ENCODE data around the gene KRT16.
"Not testable (repeated sequence)": the region's sequence is repeated elsewhere in the genome, so short reads cannot be mapped to it uniquely, and the experiment has no call there.

Gene KRT16

DNA sequence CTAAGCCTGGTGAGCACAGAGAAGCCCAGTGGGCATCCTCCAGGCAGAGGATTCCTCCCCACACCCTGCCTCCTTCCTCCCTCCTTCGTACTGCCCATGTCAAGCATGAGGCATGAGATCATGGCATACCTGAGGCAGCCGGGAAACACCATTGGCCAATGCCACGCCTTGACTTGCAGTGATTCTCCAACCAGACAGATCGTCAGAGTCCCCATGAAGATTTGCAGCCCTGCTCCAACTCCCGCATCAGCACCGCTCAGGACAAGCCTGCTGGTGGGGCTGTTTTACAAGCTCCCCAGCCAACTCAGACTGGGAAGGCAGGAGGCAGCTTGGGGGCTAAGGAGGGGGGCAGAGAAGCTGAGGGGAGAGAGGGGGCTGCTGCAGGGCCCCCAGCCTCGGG lies 2.9 kb upstream of the KRT16 start:
- no peak for DNase-seq (ENCODE audit: low read depth in 2 of 2)

DNA sequence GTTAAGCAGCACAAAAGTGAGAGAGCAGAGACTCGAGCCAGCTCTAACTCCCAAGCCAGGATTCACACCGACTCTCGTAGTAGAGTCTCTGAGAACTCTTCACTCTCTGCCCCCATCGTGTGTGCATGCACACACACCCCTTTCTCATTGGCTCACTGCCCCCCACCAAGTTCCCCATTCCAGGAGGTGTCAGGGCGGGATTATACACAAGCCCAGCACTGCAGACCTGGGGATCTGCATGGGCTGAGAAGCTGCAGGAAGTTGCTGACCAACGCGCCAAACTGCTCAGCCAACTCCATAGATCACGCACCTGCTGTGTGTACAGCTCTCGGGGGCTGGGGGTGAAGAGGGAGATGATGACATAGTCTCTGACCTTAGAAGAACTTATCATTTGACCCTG lies 2.2 kb upstream of the KRT16 start:
- not testable (repeated sequence) for DNase-seq (ENCODE audit: low read depth in 2 of 2)

DNA sequence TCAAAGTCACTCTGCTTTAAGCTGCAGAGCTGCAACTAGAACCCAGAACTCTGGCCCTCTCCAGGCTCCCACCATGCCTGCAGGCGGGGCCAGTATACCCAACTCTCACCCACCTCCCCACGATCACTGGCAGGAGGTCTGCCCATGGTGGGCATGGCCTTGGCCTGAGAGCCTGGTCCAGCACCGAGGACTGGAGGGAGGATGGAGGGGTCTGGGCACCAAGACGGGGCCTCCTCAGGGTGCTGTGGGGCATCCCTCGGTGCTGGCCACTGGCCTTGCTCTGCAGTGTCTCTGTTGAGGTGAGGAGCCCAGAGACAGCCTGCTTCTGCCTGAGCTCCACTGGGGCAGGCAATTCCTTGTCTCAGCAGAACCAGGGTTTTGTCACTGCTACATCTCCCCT lies 1.5 kb upstream of the KRT16 start:
- no peak for DNase-seq (ENCODE audit: low read depth in 2 of 2)

DNA sequence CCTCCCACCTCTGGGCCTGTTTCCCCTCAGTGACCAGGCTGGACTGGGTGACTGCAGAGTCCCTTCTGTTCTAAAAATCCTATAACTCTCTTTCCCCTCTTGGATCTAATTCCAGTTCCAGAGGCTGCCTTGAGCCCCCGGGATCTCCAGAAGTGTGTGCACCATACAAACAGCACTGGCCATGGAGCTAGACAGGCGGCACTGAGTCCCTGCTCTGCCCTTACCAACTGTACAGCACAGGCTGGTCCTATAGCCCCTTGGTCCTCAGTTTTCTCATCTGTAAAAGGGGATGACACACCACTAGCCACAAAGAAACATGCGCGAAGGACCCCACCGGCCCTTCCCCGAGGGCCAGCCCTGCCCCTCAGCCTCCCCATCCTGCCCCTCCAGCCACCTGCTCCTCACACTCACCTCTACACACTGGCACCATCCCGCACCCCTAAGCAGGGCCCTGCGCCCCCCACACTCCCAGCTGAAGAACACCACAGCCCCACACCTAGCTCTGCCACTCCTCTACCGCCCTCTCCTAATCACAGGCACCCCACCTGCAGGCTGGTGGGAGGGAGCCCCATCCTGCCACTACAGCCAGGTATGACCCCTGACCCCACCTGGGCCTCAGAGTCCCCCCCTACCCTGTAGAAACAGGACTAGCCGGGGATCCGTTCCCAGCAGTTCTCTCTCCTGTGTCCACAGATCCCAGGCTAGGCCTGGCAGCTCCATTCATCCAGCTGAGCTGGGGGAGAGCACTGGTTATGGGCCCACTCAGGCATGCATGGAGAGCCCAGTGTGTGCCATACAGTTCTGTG lies 913 bp upstream of the KRT16 start:
- DNase-seq (ENCODE audit: low read depth in 2 of 2), result no peak

DNA sequence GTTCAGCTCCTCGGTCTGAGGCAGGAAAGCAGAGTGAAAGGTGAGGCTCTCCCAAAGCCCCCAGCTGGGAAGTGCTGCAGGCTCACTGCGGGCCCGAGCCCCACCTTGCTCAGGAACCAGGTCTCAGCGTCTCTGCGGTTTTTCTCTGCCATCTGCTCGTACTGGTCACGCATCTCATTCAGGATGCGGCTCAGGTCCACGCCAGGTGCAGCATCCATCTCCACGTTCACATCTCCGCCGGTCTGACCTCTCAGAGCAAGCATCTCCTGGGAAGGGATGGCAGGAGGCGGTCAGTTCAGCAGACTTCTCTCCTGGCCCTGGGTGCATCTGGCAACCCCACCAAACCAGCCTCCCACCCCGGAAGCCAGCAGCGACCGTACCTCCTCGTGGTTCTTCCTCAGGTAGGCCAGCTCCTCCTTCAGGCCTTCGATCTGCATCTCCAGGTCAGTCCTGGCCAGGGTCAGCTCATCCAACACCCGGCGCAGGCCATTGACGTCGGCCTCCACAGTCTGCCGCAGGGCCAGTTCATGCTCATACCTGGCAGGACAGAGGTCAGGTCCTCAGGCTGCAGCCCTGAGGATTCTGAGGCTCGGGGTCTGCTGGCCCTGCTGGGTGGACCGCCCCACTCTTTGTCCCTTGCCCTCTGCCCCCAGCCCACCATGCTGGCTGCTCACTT lies 1.5 kb downstream of the KRT16 start:
- DNase-seq (ENCODE audit: low read depth in 2 of 2), result no peak

DNA sequence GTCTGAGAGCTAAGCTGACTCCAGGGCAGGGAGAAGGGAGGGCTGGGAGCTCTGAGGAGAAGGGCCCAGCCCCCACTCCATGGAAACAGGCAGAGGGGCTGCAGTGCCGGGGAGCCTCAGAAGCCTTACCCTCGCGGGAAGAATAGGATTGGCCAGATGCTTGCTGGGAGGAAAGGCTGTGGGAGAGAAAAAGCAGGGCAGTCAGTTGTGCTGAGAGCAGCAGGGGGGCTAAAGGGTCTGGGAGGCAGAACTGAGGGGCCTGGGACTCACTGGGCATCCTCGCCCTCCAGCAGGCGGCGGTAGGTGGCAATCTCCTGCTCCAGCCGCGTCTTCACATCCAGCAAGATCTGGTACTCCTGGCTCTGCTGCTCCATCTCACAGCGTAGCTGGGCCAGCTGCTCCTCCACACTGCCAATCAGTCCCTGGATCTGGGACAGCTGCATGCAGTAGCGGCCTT lies 2.5 kb downstream of the KRT16 start:
- not testable (repeated sequence) for DNase-seq (ENCODE audit: low read depth in 2 of 2)

DNA sequence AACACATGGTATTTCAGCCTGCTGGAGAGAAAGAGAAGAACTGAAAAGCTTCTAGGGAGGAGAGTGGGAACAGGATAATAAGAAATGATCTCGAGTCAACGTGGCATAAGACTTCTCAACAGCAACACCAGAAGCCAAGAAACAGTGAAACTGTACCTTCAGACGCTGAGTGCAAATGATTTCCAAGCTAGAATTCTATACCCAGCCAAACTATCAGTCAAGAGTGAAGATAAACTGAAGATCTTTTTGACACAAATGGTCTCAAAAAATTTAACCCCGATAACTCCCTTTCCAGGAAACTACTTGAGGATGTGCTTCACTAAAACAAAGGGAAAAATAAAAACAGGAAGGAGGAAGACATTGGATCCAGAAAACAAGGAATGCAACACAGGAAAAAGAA lies 5.6 kb downstream of the KRT16 start:
- not testable (repeated sequence) for DNase-seq (ENCODE audit: low read depth in 2 of 2)

DNA sequence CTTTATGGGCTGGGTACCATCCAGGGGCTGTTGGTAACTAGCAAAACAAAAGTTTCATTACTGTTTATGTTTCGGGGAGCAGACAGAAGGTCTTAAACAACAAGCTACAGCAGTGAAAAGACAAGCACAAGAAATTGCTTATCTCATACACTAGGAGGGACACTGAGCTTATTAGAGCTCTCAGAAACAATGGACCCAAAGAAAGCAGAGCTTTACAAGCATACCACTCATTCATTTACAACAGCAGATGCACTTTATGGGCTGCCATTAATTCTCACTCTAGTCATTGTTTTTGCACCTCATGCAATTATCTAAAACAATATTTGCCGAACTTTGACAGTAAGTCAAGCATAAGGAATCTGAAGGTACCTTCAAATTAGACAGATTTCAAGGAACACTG lies 10.0 kb downstream of the KRT16 start:
- DNase-seq (ENCODE audit: low read depth in 2 of 2), result no peak

DNA sequence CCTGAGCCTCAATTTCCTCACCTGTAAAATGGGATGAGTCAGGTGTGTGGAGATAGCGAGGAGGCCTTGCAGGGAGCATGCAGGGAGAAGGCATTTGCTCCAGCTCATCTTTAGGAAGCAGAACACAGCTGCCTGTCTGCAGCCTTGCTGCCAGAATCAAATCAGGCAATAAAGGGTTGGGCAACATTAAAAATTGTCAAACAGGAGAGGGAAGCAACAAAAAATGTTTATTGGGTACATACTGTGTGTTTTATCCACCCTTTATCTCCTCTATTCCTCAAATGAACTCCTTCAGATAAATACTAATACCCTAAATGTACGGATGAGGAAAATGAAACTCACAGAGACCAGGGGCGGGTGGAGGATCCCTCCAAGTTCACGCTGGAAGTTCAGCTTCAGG lies 12.2 kb downstream of the KRT16 start:
- no peak for DNase-seq (ENCODE audit: low read depth in 2 of 2)

DNA sequence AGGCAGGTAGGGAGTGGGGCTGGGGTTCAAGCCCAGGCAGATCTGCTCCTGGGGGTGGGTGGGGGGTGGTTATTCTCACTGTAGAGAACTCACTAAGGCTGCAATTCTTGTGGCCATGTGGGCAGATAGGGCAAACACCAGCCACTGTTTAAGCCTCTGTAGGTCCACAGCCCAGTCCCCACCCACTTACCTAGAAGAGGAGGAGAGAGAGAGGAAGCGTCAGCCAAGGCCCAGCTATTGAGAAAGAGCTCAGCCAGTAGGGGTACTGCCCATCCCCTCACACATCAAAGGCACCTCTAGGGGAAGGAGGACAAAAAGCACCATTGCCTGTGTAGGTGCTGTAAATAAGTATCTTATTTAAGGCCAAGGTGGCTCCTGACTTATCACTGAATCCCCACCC lies 12.9 kb downstream of the KRT16 start:
- DNase-seq (ENCODE audit: low read depth in 2 of 2), result no peak

DNA sequence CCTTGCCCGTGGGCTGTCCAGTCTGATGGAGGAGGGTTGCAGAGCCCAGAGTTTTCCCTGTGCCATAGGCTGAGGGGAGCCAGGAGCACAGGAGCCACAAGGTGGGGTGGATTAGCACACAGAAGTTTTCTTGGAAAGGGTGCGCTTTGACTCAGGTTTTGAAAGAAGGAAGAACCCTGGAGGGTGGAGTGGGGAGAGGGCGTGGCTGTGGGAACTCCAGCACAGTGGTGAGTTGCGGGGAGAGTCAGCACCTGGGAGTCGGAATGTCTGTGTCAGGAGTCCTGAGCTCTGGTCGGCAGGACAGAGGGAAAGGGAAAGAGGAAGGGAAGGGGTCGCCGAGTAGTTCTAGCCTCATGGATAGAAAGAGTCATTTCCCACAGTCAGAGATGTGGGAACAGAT lies 17.0 kb downstream of the KRT16 start:
- no peak for DNase-seq (ENCODE audit: low read depth in 2 of 2)

DNA sequence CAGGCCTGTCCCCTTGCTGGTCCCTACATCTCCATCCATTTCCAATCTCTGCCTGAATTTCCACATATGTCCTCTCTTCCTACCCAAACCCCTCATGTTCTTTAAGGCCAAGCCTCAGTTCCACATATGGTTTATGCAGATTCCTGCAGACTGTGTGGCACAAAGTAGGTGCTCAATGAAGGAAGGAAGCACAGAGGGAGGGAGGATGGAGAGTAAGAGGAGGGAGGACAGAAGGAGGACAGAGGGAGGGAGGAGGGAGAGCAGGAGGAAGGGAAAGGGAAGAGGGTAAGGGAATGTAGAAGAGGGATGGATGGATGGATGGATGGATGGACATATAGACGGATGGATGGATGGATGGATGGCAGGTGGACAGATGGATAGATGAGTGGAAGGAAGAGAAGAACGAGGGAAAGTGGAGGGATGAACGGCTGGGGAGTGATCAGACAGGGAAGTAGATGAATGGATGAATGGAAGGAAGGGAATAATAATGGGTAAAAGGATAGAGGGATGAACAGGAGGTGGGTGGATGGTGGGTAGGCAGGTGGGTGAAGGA lies 18.1 kb downstream of the KRT16 start:
- DNase-seq (ENCODE audit: low read depth in 2 of 2), result no peak

DNA sequence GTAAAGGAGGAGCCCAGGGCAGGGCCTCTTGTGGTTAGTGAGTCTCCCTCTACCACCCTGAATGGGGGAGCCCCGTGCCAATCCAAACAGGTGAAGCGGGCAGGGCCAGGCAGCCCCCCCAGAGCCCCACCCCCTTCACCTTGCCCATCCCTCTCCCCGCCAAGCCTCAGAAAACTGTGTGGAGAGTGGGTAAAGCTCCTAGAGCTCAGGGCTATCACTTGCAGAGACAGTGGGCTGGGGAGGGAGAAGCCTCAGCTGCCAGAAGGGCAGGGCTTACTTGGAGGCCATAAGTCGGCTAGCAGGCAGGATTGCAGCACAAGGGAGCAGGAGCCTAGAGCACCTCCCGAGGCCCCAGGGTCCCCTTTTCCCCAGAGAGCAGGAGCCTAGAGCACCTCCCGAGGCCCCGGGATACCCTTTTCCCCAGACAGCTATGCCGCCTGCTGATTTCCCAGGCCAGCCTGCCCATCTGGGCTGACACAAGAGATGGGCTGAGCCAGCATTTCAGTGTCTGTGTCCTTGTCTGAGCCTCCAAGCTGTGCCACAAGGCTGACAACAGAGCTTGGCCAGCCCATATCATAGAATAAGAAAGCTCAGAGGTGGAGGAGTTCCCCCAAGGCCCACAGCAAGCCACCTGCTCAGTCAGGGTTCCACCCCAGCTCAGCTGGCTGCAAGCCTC lies 19.1 kb downstream of the KRT16 start:
- DNase-seq (ENCODE audit: low read depth in 2 of 2), result no peak

DNA sequence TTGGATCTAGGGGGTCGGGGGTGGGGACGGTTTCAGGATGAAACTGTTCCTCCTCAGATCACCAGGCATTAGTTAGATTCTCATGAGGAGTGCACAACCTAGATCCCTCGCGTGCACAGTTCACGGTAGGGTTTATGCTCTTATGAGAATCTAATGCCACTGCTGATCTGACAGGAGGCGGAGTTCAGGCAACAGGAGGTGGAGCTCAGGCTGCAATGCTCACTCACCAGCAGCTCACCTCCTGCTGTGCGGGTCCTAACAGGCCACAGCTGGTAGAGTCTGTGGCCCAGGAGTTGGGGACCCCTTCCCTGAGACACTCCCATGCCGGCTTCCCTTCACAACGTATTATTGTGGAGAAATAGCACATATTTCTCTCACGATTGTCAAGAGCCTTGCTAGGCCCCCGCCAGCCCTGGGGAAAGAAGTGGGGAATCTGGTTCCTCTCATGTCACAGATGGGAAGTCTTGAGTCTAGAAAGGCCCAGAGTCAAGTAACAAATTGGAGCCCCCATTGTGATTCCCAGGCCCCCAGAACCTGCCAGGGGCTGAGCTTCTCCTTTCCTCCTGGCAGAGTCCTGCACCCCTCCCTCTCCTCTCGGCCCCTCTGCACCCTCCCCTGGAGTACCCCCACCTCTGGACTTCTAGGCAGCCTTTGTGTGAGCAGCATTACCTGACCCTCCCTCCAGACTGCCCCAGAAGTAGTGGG lies 19.8 kb downstream of the KRT16 start:
- no peak for DNase-seq (ENCODE audit: low read depth in 2 of 2)

DNA sequence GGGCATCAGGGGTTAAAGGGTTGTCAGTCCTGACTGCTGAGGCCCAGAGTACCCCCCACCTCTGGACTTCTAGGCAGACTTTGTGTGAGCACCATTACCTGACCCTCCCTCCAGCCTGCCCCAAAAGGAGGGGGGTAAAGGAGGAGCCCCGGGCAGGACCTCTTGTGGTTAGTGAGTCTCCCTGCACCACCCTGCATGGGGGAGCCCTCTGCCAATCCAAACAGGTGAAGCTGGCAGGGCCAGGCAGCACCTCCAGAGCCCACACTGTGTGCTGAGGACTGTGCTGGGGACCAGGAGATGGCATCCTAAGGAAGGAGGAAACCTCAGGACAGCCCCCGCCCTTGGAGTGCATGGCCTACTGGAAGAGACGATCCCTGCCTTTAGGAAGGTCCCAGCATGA lies 23.3 kb downstream of the KRT16 start:
- no peak for DNase-seq (ENCODE audit: low read depth in 2 of 2)

DNA sequence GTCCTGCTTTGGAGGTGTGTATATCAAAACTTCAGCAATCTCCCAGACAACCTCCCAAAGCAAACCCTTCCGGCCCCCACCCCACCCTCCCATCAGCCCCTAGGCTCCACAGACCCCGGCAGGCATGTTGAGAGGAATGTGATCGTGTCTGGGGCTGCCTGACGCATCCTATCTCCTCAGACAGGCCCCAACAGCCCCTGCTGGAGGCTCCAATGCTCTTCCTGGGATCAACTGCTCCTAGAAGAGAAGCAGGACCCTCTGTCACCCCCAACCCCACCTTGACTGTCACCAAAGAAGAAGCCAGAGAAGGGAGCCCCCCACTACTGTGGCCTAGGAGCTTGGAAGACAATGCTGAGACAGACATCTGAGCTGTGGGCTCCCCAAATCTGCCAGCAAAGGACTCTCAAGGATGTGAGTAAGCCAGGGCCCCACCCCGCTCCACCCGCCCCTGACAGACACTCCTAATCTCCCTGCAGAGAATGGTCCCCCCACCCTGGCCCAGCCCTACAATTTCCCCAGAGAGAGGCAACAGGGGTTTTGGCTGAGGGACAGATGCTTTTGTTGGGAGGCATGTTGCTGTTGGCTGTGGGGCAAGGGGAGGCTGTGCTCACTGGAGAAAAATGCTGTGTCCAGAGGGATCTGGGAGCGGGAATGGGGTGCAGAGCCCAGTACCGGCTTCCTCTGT lies 24.3 kb downstream of the KRT16 start:
- DNase-seq (ENCODE audit: low read depth in 2 of 2), result no peak

DNA sequence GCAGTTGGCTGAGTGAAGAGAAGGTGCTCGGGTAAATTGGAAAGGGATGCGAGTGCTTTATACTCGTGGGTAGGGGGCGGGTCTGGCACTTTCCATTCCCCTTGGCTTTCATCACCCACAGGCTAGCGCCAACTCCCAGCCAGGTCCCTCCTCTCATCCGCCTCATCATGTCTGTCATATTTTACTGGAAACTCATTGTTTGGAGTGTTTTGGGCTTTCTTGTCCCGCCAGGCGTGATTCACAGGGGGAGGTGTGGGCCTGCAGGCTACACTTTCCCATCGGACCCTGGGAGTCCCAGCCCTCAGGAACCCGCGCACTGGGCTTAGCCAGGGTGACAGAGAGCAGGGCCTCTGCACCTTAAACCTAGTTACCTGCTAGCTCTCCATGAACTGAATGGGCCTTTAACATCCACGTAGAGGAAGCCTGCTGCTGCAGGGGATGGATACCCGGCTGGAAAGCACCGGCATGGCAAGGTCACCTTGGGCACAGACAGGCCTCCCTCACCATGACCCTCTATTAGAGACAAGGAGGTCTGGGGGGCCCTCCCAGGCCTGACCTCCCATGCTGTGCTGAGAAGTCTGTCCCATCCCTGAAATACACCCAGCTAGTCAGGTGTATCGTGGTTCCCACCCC lies 25.6 kb downstream of the KRT16 start, which contains the start of gene KRT14:
KRT14 (minus strand) TSS at position 33 of the 633 bp plus-strand sequence. CDS start 61 bp downstream, outside the sequence.
- DNase-seq (ENCODE audit: low read depth in 2 of 2), result no peak

DNA sequence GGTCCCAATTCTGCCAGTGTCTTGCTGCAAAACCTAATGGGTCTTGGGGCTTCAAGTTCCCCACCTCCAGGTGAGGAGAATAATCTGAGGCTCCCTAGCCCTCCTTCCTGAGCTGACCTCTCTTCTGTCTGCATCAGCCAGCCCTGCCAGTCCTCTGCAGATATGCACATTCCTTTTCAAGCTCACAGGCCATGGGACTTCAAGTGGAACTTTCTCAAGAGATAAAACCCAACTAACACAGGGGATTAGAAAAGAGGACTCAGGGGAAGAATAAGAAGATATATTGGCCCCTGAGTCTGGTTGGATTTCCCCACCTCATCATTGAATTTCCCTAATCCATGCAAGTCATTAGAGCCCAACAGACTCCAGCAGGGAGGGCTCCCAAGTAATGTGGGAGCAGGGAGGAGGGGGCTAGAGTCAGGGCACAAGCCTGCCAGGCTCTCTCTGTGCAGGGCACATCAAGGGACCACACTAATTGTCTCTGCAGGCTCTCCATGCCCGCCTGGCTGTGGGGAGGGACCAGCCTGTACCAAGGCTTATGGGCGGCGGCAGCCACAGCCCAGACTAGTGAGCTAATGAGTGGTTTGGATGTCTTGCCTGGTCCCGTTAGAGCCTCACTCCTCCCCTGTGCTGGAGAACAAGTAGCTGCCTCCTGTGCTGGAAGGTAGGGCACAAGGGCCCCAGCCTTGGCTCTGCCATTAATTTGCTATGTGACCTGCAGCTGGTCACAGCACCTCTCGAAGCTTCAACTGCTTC lies 27.1 kb downstream of the KRT16 start:
- no peak for DNase-seq (ENCODE audit: low read depth in 2 of 2)

DNA sequence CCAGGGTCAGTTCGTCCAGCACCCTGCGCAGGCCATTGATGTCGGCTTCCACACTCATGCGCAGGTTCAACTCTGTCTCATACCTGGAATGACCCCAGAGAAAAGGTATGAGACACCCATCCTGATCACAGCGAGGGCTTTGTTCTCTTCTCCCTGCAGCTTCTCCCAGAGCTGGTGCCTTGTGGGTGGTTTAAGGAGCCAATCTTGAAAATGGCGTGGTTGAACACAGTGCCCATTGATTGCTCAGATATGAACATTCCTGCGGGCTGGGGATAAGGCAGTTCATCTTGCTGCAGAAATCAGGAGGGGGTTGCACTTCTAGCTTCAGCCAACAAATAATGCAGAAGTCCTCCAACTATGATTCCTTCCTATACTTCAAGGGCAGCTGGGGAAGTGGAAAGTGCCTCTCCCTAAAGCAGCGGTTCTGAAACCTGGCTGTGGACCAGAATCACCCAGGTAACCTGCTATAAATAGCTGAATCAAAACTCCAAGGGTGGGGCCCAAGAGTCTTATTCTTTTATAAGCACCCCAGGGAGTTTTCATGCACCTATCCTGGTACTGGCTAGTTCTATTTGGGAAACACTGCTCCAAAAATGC lies 28.1 kb downstream of the KRT16 start:
- DNase-seq (ENCODE audit: low read depth in 2 of 2), result not testable (repeated sequence)

Data from stimulated activated CD8-positive, alpha-beta memory T cell treated with anti-CD3 and anti-CD28 coated beads, Interleukin-7, amount 100 ng/mL, for 1 hour (primary cell).